GM18511 (cell line): Measurements from ENCODE around the gene CEP120.

ENCODE experiments used
- ATAC-seq: cut with Tn5 transposase; IDR thresholded peaks from one replicate; pipeline ENCODE4 v1.9.1; 2021; ENCODE audit warnings: mild to moderate bottlenecking, moderate library complexity; ENCODE audit not compliant: unreplicated experiment

CEP120 gene

GRCh38 chr5:123304777-123305316 lies 118.4 kb downstream of the CEP120 start:
- ATAC-seq = no peak

- no peak for ATAC-seq
Observed at GRCh38 chr5:123303802-123304201, 119.4 kb downstream of the CEP120 start.

DNA sequence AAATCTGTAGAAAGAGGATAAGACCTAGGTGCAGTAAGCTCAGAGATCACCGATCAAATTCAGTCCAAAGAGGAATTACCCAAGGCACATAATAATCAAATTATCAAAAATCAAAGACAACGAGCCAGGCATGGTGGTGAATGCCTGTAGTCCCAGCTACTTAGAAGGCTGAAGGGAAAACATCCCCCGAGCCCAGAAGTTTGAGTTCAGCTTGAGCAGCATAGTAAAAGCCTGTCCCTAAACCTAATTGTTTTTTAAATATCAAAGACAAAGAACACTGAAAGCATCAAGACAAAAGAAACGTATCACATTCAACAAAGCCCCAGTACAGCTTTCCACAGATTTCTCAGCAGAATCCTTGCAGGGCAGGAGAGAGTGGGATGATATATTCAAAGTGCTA lies 122.9 kb downstream of the CEP120 start:
- ATAC-seq = no peak

GRCh38 chr5:123299136-123299535 lies 124.1 kb downstream of the CEP120 start:
- no peak for ATAC-seq

DNA sequence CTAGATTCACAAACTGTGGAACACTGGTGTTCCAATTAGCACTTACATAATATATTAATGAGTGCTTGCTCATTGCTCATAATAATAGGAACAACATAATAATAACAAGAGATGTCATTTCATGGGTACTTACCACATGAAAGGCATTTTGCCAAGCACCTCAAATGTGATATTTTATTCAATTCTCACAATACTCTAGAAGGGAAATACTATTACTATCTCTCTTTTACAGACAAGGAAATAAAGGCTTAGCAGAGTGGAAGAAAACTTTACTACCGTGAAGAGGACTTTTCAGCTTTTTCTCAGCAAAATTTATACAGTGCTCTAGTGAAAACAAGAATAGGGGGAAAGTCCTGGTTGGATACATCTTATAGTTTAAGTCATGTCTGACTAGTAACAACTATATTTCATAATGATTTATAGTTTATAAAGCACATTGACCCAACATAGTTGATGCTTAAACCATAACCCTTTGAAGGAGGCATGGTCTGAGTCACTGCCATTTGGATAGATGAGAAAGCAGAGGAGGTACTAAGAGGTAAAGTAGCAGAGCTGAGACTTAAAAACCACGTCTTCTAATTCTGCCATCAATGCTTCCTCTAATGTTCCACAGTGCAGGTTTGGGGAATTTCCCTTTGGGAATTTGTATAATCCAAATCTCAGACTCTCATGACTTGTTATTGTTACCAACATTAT lies 124.7 kb downstream of the CEP120 start:
- no peak for ATAC-seq

DNA sequence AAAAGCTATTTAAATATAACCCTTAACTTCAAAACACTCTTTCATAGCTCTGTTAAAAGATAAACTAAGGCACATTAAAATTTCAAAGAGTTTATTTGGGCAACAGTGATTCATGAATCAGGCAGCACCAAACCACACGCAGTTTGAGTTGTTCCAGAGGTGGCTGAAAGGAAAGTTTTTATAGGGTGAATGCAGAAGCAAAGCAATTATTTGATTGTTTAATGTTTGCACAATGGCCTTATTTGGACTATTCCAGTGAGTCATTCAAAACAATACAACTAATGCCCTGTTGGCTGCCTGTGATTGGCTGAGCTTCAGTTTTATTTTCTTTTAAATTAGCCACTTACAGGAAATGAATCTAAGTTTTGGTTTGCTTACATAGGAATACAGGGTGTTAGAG lies 125.3 kb downstream of the CEP120 start:
- ATAC-seq = no peak

GRCh38 chr5:123297198-123297831 lies 125.9 kb downstream of the CEP120 start:
- ATAC-seq = no peak
